HCT116 (cell line): ENCODE results near the gene RASIP1.

Source experiments
- POLR2A ChIP-seq: IDR thresholded peaks from 2 replicates; pipeline ENCODE4 v1.7.0; 2011; ENCODE audit warnings: borderline replicate concordance; ENCODE audit not compliant: insufficient read depth, insufficient read length; ENCODE audit errors: extremely low read depth
- SP1 ChIP-seq: IDR thresholded peaks from 2 replicates; pipeline ENCODE4 v1.6.1; 2012; ENCODE audit warnings: low read depth
- TF ChIP-seq, protein P1 (sequence below), 3 experiments: fragments of 200-600 bp in 1 of 3; sonication (generic) in 1 of 3; IDR thresholded peaks in 2 of 3; conservative IDR thresholded peaks in 1 of 3; 2 replicates each; pipeline ENCODE4 v1.5.1; 2012 to 2017; ENCODE audit warnings: low read depth in 2 of 3, low read length in 2 of 3, antibody characterized with exemption in 1 of 3, borderline replicate concordance in 1 of 3, control low read depth in 1 of 3, mild to moderate bottlenecking in 1 of 3, mixed read lengths in 1 of 3, mixed run types in 1 of 3, moderate library complexity in 1 of 3; ENCODE audit not compliant: insufficient read depth in 1 of 3

GRCh38 chr19:48735031-48735615 lies 5.3 kb downstream of the RASIP1 start:
- TF ChIP-seq SP1 (no peak), POLR2A (no peak)
- TF ChIP-seq, protein P1, sequence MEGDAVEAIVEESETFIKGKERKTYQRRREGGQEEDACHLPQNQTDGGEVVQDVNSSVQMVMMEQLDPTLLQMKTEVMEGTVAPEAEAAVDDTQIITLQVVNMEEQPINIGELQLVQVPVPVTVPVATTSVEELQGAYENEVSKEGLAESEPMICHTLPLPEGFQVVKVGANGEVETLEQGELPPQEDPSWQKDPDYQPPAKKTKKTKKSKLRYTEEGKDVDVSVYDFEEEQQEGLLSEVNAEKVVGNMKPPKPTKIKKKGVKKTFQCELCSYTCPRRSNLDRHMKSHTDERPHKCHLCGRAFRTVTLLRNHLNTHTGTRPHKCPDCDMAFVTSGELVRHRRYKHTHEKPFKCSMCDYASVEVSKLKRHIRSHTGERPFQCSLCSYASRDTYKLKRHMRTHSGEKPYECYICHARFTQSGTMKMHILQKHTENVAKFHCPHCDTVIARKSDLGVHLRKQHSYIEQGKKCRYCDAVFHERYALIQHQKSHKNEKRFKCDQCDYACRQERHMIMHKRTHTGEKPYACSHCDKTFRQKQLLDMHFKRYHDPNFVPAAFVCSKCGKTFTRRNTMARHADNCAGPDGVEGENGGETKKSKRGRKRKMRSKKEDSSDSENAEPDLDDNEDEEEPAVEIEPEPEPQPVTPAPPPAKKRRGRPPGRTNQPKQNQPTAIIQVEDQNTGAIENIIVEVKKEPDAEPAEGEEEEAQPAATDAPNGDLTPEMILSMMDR (IDR thresholded peaks at IDR 0.05 in 2 of 3, conservative IDR thresholded peaks at IDR 0.05 in 1 of 3; ENCODE audit: borderline replicate concordance in 1 of 3, insufficient read depth in 1 of 3, low read depth in 2 of 3, low read length in 2 of 3) = no peak
